Ramos (cell line): ENCODE measurements around the gene SGK1.
"Not testable (repeated sequence)": the region's sequence is repeated elsewhere in the genome, so short reads cannot be mapped to it uniquely, and the experiment has no call there.

Experiments used
- in situ Hi-C: fragments of 300-500 bp; cut with MboI; formaldehyde crosslinking; loops from one replicate; pipeline ENCODE4 v1.14.3; 2022; ENCODE audit warnings: low sequenced_read_pairs; ENCODE audit not compliant: unreplicated experiment

The SGK1 gene

GRCh38 chr6:134233180-134233955 is 84.5 kb downstream of the SGK1 start:
- in situ Hi-C loops: no loop called here

- in situ Hi-C loops: no loop called here
These were observed 87.0 kb downstream of the SGK1 start for GRCh38 chr6:134230940-134231339.

DNA sequence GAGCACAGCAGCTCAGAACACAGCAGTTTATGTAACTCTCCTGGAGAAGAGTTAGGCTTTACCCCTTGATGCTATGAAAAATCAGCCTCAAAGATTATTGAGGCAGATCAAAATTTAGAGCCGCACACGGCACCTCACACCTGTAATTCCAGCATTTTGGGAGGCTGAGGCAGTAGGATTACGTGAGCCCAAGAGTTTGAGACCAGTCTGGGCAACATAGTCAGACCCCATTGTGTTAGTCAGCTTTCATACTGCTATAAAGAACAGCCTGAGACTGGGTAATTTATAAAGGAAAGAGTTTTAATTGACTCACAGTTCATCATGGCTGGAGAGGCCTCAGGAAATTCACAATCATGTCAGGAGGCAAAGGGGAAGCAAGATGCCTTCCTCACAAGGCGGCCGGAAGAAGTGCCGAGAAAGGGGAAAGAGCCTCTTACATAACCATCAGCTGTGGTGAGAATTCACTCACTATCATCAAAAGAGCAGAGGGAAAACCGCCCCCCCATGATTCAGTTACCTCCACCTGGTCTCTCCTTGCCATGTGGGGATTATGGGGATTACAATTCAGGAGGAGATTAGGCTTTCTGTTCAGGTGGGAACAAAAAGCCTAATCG is 87.7 kb downstream of the SGK1 start:
- in situ Hi-C loops: no loop called here

- in situ Hi-C loops: no loop called here
These were observed 88.4 kb downstream of the SGK1 start for GRCh38 chr6:134229520-134229919.

DNA sequence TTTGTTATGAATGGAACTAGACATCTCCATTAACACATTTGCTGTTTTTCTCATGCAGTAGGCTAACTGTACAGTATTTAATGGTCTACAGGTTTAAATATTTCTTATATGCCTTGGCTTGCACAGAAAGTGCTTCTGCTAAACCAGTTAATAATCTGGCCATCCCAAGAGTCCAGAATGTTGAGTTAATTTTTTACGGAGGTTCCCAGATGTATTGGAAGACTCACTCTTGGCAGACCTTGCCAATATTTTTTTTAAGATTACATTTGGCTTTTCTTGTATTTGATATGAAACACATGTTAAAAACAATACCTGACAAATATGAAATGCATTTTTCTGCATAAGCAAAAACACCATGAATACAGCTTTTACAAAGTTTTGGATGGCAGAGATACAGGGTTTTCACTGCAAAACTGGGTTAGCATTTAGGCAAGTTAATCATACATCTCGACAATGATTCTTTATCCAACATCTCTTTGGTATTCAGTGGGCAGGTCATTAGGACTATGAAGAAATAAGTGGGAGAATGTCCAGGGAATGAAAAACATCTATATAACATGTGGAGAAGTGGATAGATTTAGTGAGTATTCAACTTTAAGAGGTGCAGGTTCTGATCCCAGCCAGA is 94.0 kb downstream of the SGK1 start:
- in situ Hi-C loops: no loop called here

- in situ Hi-C loops: no loop called here
These were observed 96.7 kb downstream of the SGK1 start for GRCh38 chr6:134221250-134221649.

GRCh38 chr6:134217798-134218140 is 100.1 kb downstream of the SGK1 start:
- in situ Hi-C loops: no loop called here

GRCh38 chr6:134217105-134217797 is 100.7 kb downstream of the SGK1 start:
- in situ Hi-C loops: no loop called here

DNA sequence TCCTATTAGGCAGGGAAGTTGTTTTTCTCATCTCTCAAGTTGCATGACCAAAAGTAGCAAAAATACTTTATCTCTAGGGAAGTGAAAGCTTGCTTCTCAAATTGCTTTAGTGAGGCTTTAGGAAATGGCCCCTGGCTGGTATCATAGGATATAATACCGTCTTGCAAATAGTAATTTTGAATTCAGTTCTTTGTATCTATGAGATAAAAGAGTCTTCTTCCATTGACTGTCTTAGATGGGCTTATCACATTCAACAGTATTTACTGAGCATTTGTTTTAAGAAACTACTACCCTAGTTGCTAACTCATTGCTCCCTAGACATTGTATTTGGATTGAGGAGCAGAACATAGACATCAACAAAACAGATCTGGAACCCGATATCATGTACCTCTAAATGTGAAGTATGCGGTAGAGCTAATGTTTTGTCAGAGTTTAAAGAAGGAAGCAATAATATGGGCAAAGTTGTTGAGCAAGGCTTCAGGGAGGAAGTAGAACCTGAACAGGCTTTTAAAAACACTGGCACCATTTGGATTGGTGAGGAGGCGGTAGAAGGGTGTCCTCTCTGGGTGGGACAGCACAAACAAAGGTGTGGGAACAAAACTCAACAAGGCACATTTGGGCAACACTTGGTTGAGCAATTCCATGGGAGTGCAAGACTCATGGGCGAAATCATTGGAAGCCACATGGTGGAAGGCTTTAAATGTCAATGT is 101.5 kb downstream of the SGK1 start:
- in situ Hi-C loops: no loop called here

GRCh38 chr6:134213410-134213809 is 104.5 kb downstream of the SGK1 start:
- in situ Hi-C loops: not testable (repeated sequence)

DNA sequence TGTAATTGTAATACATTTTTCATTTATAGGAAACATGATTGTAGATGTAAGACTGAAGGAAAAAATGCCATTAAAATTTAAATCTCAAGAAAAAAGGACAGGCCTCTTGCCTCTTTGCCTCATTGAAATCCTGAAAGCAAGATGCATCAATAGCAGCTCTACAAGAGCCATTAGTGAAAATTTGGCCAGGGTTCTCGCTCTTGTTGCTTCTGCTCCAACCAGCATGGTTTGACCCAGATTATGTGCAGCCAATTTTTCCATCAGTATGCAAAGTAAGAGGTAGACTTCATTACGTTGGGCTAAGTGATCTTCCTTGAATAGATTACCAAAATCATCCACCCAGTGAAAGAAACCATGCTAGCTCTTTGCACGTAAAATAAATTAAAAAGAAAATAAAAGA is 106.6 kb downstream of the SGK1 start:
- in situ Hi-C loops: no loop called here

GRCh38 chr6:134207421-134207820 is 110.5 kb downstream of the SGK1 start:
- in situ Hi-C loops: no loop called here

DNA sequence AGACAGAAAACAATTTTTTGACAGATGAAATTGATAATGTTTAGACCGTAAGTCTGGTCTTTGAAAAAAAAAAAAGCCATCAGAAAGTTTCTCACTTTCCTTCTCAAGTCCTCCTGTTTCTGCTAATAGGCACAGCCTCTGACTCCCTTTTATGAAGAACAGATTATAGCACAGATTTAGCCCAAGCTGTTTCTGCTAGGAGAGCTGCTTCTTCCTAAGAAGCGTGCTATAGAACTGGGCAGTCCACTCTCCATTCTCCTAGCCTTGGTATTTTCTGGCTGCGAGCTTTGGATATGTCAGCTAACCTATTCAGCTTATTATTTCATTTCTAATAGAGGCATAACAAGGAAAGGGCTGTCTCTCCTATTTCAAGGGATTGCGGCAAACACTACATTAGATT is 112.5 kb downstream of the SGK1 start:
- in situ Hi-C loops: no loop called here

DNA sequence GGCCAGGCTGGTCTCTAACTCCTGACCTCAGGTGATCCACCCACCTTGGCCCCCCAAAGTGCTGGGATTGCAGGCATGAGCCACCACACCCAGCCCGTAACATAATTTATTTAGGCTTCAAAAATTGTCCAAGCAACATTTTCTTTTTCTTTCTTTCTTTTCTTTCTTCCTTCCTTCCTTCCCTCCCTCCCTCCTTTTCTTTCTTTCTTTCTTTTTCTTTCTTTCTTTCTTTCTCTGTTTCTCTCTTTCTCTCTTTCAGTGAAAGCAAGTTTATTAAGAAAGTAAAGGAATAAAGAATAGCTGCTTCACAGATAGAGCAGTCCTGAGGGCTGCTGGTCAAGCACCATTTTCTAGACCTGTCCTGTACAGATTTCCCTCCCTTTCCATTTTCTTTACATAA is 113.2 kb downstream of the SGK1 start:
- in situ Hi-C loops: not testable (repeated sequence)

DNA sequence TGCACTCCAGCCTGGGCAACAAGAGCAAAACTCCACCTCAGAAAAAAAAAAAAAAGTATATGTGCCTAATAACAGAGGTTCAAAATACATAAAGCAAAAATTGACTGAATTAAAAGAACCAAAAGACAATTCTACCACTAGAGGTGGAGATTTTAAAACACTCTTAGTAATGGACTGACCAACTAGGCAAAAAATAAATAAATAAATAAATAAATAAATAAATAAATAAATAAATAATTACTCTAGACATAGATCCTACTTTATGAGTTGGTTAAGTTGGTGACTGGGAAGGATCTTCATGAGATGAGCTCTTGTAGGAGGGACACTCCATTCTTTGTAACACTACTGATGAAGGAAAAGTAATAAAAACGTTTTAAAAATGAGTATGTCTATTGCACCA is 113.9 kb downstream of the SGK1 start:
- in situ Hi-C loops: no loop called here

- in situ Hi-C loops: no loop called here
These were observed 116.2 kb downstream of the SGK1 start for GRCh38 chr6:134201716-134202115.

GRCh38 chr6:134199848-134200606 is 117.9 kb downstream of the SGK1 start:
- in situ Hi-C loops: no loop called here

- in situ Hi-C loops: no loop called here
These were observed 119.8 kb downstream of the SGK1 start for GRCh38 chr6:134198093-134198492.

DNA sequence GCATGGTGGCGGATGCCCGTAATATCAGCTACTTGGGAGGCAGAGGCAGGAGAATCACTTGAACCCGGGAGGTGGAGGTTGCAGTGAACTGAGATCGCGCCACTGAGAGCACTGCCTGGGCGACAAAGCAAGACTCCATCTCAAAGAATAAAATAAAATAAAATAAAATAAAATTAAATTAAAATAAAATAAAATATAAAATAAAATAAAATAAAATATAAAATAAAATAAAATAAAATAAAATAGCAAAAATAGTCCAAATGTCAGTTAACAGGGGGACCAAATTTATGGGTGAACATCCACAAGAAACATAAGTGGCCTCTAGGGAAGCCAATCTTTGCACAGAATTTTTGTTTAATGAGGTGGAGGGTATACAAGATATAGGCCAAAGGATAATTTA is 120.2 kb downstream of the SGK1 start:
- in situ Hi-C loops: not testable (repeated sequence)
